DND-41 (cell line): Measurements from ENCODE around the gene SRRM5.
A peak's percentile ranks its signal among the peaks of the same experiment; 100 is the strongest.

ENCODE experiments used
- ATAC-seq: fragments of 200-7000 bp; cut with Tn5 transposase; 3 replicates; pipeline ENCODE4 v1.9.1; 2021; ENCODE audit warnings: low read depth; ENCODE audit not compliant: insufficient read depth
- DNase-seq: peaks from one replicate; pipeline ENCODE4 v3.0.0-alpha.2; 2020
- H2AFZ ChIP-seq: 2 replicates; pipeline ENCODE4 v1.6.0; 2012; ENCODE audit warnings: low read depth, low read length
- H3K27ac ChIP-seq: 2 replicates; pipeline ENCODE4 v1.5.1; 2012; ENCODE audit warnings: low read length, inconsistent platforms
- H3K27me3 ChIP-seq: fragments of 200-600 bp; sonication (generic); 2 replicates; pipeline ENCODE4 v1.6.0; 2012; ENCODE audit warnings: low read length, mild to moderate bottlenecking, inconsistent platforms; ENCODE audit not compliant: insufficient read depth, poor library complexity
- H3K36me3 ChIP-seq: 2 replicates; pipeline ENCODE4 v1.5.1; 2012; ENCODE audit warnings: low read length, inconsistent platforms; ENCODE audit not compliant: insufficient read depth
- H3K4me1 ChIP-seq: 2 replicates; pipeline ENCODE4 v1.5.1; 2012; ENCODE audit warnings: mild to moderate bottlenecking, low read length; ENCODE audit not compliant: insufficient read depth
- H3K4me2 ChIP-seq: 2 replicates; pipeline ENCODE4 v1.6.0; 2012; ENCODE audit warnings: mild to moderate bottlenecking, moderate library complexity, low read length, inconsistent platforms; ENCODE audit not compliant: insufficient read depth
- H3K4me3 ChIP-seq, 2 experiments: fragments of 200-600 bp in 1 of 2; shearing (Covaris generic) in 1 of 2; 2 replicates each; pipeline ENCODE4 v1.5.1; 2012 to 2016; ENCODE audit warnings: inconsistent platforms in 2 of 2, low read length in 2 of 2, mild to moderate bottlenecking in 2 of 2, low read depth in 1 of 2, moderate library complexity in 1 of 2
- H3K79me2 ChIP-seq: 2 replicates; pipeline ENCODE4 v1.6.0; 2012; ENCODE audit warnings: low read length, inconsistent platforms; ENCODE audit not compliant: insufficient read depth
- H3K9ac ChIP-seq: 2 replicates; pipeline ENCODE4 v1.6.0; 2012; ENCODE audit warnings: low read depth, mild to moderate bottlenecking, inconsistent platforms, low read length, moderate library complexity
- H3K9me3 ChIP-seq: 2 replicates; pipeline ENCODE4 v1.5.1; 2012; ENCODE audit warnings: low read length, moderate library complexity, mild to moderate bottlenecking, inconsistent platforms; ENCODE audit not compliant: insufficient read depth, severe bottlenecking
- H4K20me1 ChIP-seq: 2 replicates; pipeline ENCODE4 v1.6.0; 2012; ENCODE audit warnings: low read length; ENCODE audit not compliant: insufficient read depth
- CTCF ChIP-seq: IDR thresholded peaks from 2 replicates; pipeline ENCODE4 v1.5.1; 2012; ENCODE audit warnings: borderline replicate concordance, low read length, moderate library complexity, mild to moderate bottlenecking; ENCODE audit not compliant: poor library complexity, severe bottlenecking; ENCODE audit errors: extremely low read depth
- EZH2 ChIP-seq: IDR thresholded peaks from 3 replicates; pipeline ENCODE4 v1.6.1; 2012; ENCODE audit warnings: borderline replicate concordance, low read depth, mild to moderate bottlenecking, moderate library complexity, low read length, inconsistent platforms; ENCODE audit not compliant: severe bottlenecking

The SRRM5 gene

GRCh38 chr19:43619262-43620060 is 7.6 kb downstream of the SRRM5 start, which contains the start of gene ZNF428:
ZNF428 (minus strand) TSS chr19:43619629; CDS start chr19:43614304, 5,325 bp downstream.
- DNase-seq (peak; percentile 94), ATAC-seq (peak; percentile 86)
- H3K9me3 ChIP-seq = no peaks in the 10 kb centered on the region
- peak within 1 kb of the TSS; percentile 99 for H3K27ac ChIP-seq
- TF ChIP-seq CTCF (no peak), EZH2 (no peak)
- H4K20me1 ChIP-seq = peaks cover 20% of the 10 kb centered on the region; the same call in 1 of the 2 replicates
- no peaks in the 10 kb centered on the region for H3K27me3 ChIP-seq
- peak within 1 kb of the TSS; percentile 91 for H3K9ac ChIP-seq
- no peaks in the 10 kb centered on the region; the same call in 1 of the 2 replicates for H3K36me3 ChIP-seq
- H2AFZ ChIP-seq = peak within 1 kb of the TSS; percentile 98
- peaks cover 38% of the 10 kb centered on the region for H3K4me1 ChIP-seq
- peak within 1 kb of the TSS; percentile 72 to 94 for H3K4me3 ChIP-seq
- peak within 1 kb of the TSS; percentile 86 for H3K4me2 ChIP-seq
- peaks cover 52% of the 10 kb centered on the region for H3K79me2 ChIP-seq

- no peak for DNase-seq
- Histone ChIP-seq H3K4me1 (peaks cover 38% of the 10 kb centered on the region), H3K9ac (peak overlapping the region; percentile 91), H3K4me2 (peak overlapping the region; percentile 86), H3K27me3 (no peaks in the 10 kb centered on the region), H4K20me1 (peaks cover 15% of the 10 kb centered on the region; the same call in 1 of the 2 replicates), H3K79me2 (peaks cover 43% of the 10 kb centered on the region), H3K27ac (peak overlapping the region; percentile 99), H2AFZ (peak overlapping the region; percentile 98), H3K36me3 (no peaks in the 10 kb centered on the region; the same call in 1 of the 2 replicates), H3K9me3 (no peaks in the 10 kb centered on the region), H3K4me3 (peak overlapping the region; percentile 72 to 94; a peak in 3 of 4 replicates)
- ATAC-seq = no peak
- TF ChIP-seq CTCF (no peak), EZH2 (no peak)
Measured at GRCh38 chr19:43620061-43621001, 8.4 kb downstream of the SRRM5 start.

- Histone ChIP-seq H3K27me3 (no peaks in the 10 kb centered on the region), H3K4me2 (no peak overlapping the region), H4K20me1 (peaks cover 1% of the 10 kb centered on the region; the same call in 1 of the 2 replicates), H3K36me3 (no peaks in the 10 kb centered on the region; the same call in 1 of the 2 replicates), H3K4me3 (no peak overlapping the region), H3K9me3 (no peaks in the 10 kb centered on the region), H3K79me2 (peaks cover 26% of the 10 kb centered on the region), H3K27ac (no peak overlapping the region), H3K4me1 (peaks cover 30% of the 10 kb centered on the region), H3K9ac (no peak overlapping the region), H2AFZ (no peak overlapping the region)
- DNase-seq (no peak), ATAC-seq (no peak)
- TF ChIP-seq EZH2 = no peak
- no peak for TF ChIP-seq CTCF
Measured at GRCh38 chr19:43622070-43622469, 10.2 kb downstream of the SRRM5 start.
